GM23338 (cell line): Measurements from ENCODE around the gene TMEM43. TPM values are rescaled to one million over a fixed set of nuclear protein-coding genes. Genes with fewer than 3 reads are reported as not detected.

Experiments
- ATAC-seq: fragments of 200-7000 bp; cut with Tn5 transposase; 3 replicates; pipeline ENCODE4 v1.9.1; 2020
- DNase-seq: peaks from one replicate; pipeline ENCODE4 v3.0.0-alpha.2; 2015; ENCODE audit warnings: low spot score
- H2AFZ ChIP-seq: fragments of 200-600 bp; sonication (generic); 2 replicates; pipeline ENCODE4 v1.8.0; 2016; ENCODE audit warnings: antibody characterized with exemption, mild to moderate bottlenecking, moderate library complexity
- H3F3A ChIP-seq: fragments of 200-600 bp; sonication (generic); replicated peaks from 2 replicates; pipeline ENCODE4 v1.8.0; 2017; ENCODE audit warnings: antibody characterized with exemption, mixed run types, low read depth
- H3K27ac ChIP-seq: fragments of 200-600 bp; sonication (generic); 2 replicates; pipeline ENCODE4 v1.6.1; 2016; ENCODE audit warnings: low read depth
- H3K27me3 ChIP-seq: fragments of 200-600 bp; sonication (generic); 2 replicates; pipeline ENCODE4 v1.8.0; 2016; ENCODE audit warnings: mild to moderate bottlenecking, mixed run types, moderate library complexity; ENCODE audit not compliant: insufficient read depth
- H3K36me3 ChIP-seq: fragments of 200-600 bp; sonication (generic); 2 replicates; pipeline ENCODE4 v1.8.0; 2016; ENCODE audit warnings: mild to moderate bottlenecking; ENCODE audit not compliant: insufficient read depth
- H3K4me1 ChIP-seq: fragments of 200-600 bp; sonication (generic); 2 replicates; pipeline ENCODE4 v1.8.0; 2016; ENCODE audit warnings: mild to moderate bottlenecking, moderate library complexity; ENCODE audit not compliant: insufficient read depth
- H3K4me2 ChIP-seq: fragments of 200-600 bp; sonication (generic); 2 replicates; pipeline ENCODE4 v1.7.1; 2017; ENCODE audit warnings: mixed run types
- H3K4me3 ChIP-seq: fragments of 200-600 bp; sonication (generic); 2 replicates; pipeline ENCODE4 v1.6.1; 2016; ENCODE audit warnings: mixed run types
- H3K79me2 ChIP-seq: fragments of 200-600 bp; sonication (generic); replicated peaks from 2 replicates; pipeline ENCODE4 v1.8.0; 2017; ENCODE audit warnings: mild to moderate bottlenecking; ENCODE audit not compliant: insufficient read depth
- H3K9me2 ChIP-seq: fragments of 200-600 bp; sonication (generic); 2 replicates; pipeline ENCODE4 v1.8.0; 2017; ENCODE audit not compliant: insufficient read depth
- H4K20me1 ChIP-seq: fragments of 200-600 bp; sonication (generic); replicated peaks from 2 replicates; pipeline ENCODE4 v1.8.0; 2017; ENCODE audit warnings: mild to moderate bottlenecking; ENCODE audit not compliant: insufficient read depth
- H3K27ac Mint-ChIP-seq: 2 replicates; pipeline ENCODE4 v1.8.0; 2020; ENCODE audit warnings: inconsistent platforms, mild to moderate bottlenecking, moderate library complexity, mixed read lengths
- H3K27me3 Mint-ChIP-seq: 3 replicates; pipeline ENCODE4 v1.8.0; 2022; ENCODE audit warnings: low read depth, mild to moderate bottlenecking, moderate library complexity, mixed read lengths, inconsistent platforms; ENCODE audit not compliant: insufficient read depth, poor library complexity
- H3K36me3 Mint-ChIP-seq: 3 replicates; pipeline ENCODE4 v1.8.0; 2021; ENCODE audit warnings: low read depth, mild to moderate bottlenecking, inconsistent platforms, moderate library complexity, mixed read lengths
- H3K4me1 Mint-ChIP-seq: 3 replicates; pipeline ENCODE4 v1.8.0; 2020; ENCODE audit warnings: mild to moderate bottlenecking, inconsistent platforms, mixed read lengths
- H3K4me3 Mint-ChIP-seq: 3 replicates; pipeline ENCODE4 v1.8.0; 2021; ENCODE audit warnings: moderate library complexity, mild to moderate bottlenecking, inconsistent platforms, mixed read lengths
- H3K9me3 Mint-ChIP-seq: 3 replicates; pipeline ENCODE4 v1.8.0; 2020; ENCODE audit warnings: moderate library complexity, mild to moderate bottlenecking, inconsistent platforms, mixed read lengths
- CTCF ChIP-seq, 2 experiments: fragments of 200-600 bp in 1 of 2; sonication (generic) in 1 of 2; conservative IDR thresholded peaks; 2 replicates each; pipeline versions ENCODE4 v1.5.1 to v1.6.1; 2016 to 2017; ENCODE audit warnings: antibody characterized with exemption in 2 of 2, low read depth in 2 of 2, mild to moderate bottlenecking in 2 of 2, moderate library complexity in 1 of 2
- ETS1 ChIP-seq: IDR thresholded peaks from 2 replicates; pipeline ENCODE4 v1.6.1; 2016; ENCODE audit warnings: antibody characterized with exemption
- EZH2 ChIP-seq: fragments of 200-600 bp; sonication (generic); IDR thresholded peaks from one replicate; pipeline ENCODE4 v1.8.0; 2017; ENCODE audit warnings: antibody characterized with exemption, mild to moderate bottlenecking, low read depth; ENCODE audit not compliant: unreplicated experiment
- POLR2AphosphoS5 ChIP-seq: IDR thresholded peaks from 2 replicates; pipeline ENCODE4 v1.6.1; 2016; ENCODE audit warnings: antibody characterized with exemption, low read depth
- STAT1 ChIP-seq: IDR thresholded peaks from one replicate; pipeline ENCODE4 v1.6.1; 2016; ENCODE audit warnings: antibody characterized with exemption; ENCODE audit not compliant: unreplicated experiment
- ZNF331 ChIP-seq: fragments of 250-450 bp; sonication (Bioruptor Pico); IDR thresholded peaks from 2 replicates; pipeline ENCODE4 v1.5.0; 2020; ENCODE audit warnings: low read depth, mild to moderate bottlenecking, moderate library complexity
- ZNF462 ChIP-seq: fragments of 250-450 bp; sonication (Bioruptor Pico); IDR thresholded peaks from 2 replicates; pipeline ENCODE4 v1.5.0; 2020; ENCODE audit warnings: mild to moderate bottlenecking, moderate library complexity
- polyA plus RNA-seq: library from polyadenylated mRNA; unstranded; fragments of >200 nt; fragmentation: Nextera tagmentation; extraction: Ambion mirVana; gene quantifications from 2 replicates; pipeline ENCODE4 v1.2.1, GENCODE V29; 2016
- total RNA-seq: library from RNA; depleted of rRNA; stranded (reverse); fragments of >200 nt; shearing (Covaris generic); gene quantifications from 2 replicates; pipeline ENCODE4 v1.2.3, GENCODE V29; 2014

The TMEM43 gene
- total and polyA plus RNA-seq, 2 experiments from 2014 or later, result 15.9 to 34.7 TPM

GRCh38 chr3:14137445-14137844 is 12.6 kb downstream of the TMEM43 start:
- Mint-ChIP-seq H3K9me3 (no peaks in the 10 kb centered on the region), H3K27ac (no peak overlapping the region), H3K36me3 (peaks cover 59% of the 10 kb centered on the region), H3K27me3 (peaks cover 6% of the 10 kb centered on the region), H3K4me1 (no peaks in the 10 kb centered on the region; the same call in 2 of the 3 replicates), H3K4me3 (no peak overlapping the region)
- no peak for TF ChIP-seq STAT1
- TF ChIP-seq EZH2, result no peak
- TF ChIP-seq ZNF462 (CRISPR knock-in tag), result no peak
- Histone ChIP-seq H3F3A (no peaks in the 10 kb centered on the region), H3K9me2 (no peaks in the 10 kb centered on the region), H3K4me3 (no peak overlapping the region), H3K4me2 (no peak overlapping the region), H4K20me1 (no peaks in the 10 kb centered on the region), H3K27me3 (no peaks in the 10 kb centered on the region), H3K27ac (no peak overlapping the region), H3K79me2 (no peaks in the 10 kb centered on the region), H2AFZ (no peak overlapping the region), H3K4me1 (no peaks in the 10 kb centered on the region), H3K36me3 (peaks cover 4% of the 10 kb centered on the region)
- DNase-seq (no peak), ATAC-seq (no peak)

GRCh38 chr3:14138109-14138877 is 13.4 kb downstream of the TMEM43 start:
- H3K79me2 ChIP-seq, result no peaks in the 10 kb centered on the region
- peaks cover 4% of the 10 kb centered on the region for H3K36me3 ChIP-seq
- H3K27ac ChIP-seq, result no peak overlapping the region
- Mint-ChIP-seq H3K27ac (no peak overlapping the region), H3K36me3 (peaks cover 53% of the 10 kb centered on the region), H3K27me3 (peaks cover 6% of the 10 kb centered on the region), H3K4me3 (no peak overlapping the region), H3K4me1 (no peaks in the 10 kb centered on the region; the same call in 2 of the 3 replicates), H3K9me3 (no peaks in the 10 kb centered on the region)
- H4K20me1 ChIP-seq, result no peaks in the 10 kb centered on the region
- no peak overlapping the region for H3K4me2 ChIP-seq
- H3K4me3 ChIP-seq, result no peak overlapping the region
- H2AFZ ChIP-seq, result no peak overlapping the region
- H3K4me1 ChIP-seq, result no peaks in the 10 kb centered on the region
- no peak for DNase-seq
- ATAC-seq, result no peak
- H3F3A ChIP-seq, result no peaks in the 10 kb centered on the region
- H3K27me3 ChIP-seq, result no peaks in the 10 kb centered on the region
- no peaks in the 10 kb centered on the region for H3K9me2 ChIP-seq
- TF ChIP-seq POLR2AphosphoS5, result no peak
- no peak for TF ChIP-seq CTCF (conservative IDR thresholded peaks at IDR 0.05; ENCODE audit: low read depth in 2 of 2)
- TF ChIP-seq ZNF331 (CRISPR knock-in tag), result no peak
- TF ChIP-seq ETS1, result no peak
